ENCODE data around the gene KHNYN. TPM values are rescaled to one million over a fixed set of nuclear protein-coding genes. Genes with fewer than 3 reads are reported as not detected.
"Not testable (repeated sequence)": the region's sequence is repeated elsewhere in the genome, so short reads cannot be mapped to it uniquely, and the experiment has no call there.

Gene KHNYN
- total RNA-seq, 2 experiments from 2014 or later: 59.7 to 71.5 TPM

DNA sequence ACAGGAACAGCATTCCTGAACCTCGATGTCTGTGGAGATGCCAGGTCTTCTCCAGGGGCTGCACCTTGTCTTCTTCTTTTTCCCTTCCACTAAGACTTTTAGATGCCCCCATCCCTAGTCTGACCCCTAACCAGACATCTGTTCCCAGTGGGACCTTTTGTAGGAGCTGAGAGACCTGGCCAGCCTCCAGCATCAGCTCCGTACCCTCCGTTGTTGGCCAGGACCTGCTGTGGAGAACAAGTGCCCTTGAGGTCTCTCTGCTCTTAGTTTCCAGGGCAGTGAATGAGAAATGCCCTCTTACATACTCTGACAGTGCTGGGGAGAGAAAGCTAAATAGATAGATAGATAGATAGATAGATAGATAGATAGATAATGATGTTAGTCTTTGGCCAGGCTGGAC is 29.6 kb downstream of the KHNYN start:
- DNase-seq: no peak
- peaks cover 14% of the 10 kb centered on the region for H3K4me1 Mint-ChIP-seq
- no peaks in the 10 kb centered on the region for H3K9me3 Mint-ChIP-seq
- no peak overlapping the region for H3K4me3 Mint-ChIP-seq
- CTCF ChIA-PET: interaction anchor here (0.9 to 1.5 kb wide), 2 partner anchors 28 to 126 kb away, joined by 3 to 4 read pairs; no protein-coding TSS in a partner anchor
- POLR2A ChIA-PET: no interaction called here
- H3K27ac Mint-ChIP-seq: no peak overlapping the region
- H3K27me3 Mint-ChIP-seq: no peaks in the 10 kb centered on the region
- H3K36me3 Mint-ChIP-seq (ENCODE audit: low read depth): peaks cover 5% of the 10 kb centered on the region

DNA sequence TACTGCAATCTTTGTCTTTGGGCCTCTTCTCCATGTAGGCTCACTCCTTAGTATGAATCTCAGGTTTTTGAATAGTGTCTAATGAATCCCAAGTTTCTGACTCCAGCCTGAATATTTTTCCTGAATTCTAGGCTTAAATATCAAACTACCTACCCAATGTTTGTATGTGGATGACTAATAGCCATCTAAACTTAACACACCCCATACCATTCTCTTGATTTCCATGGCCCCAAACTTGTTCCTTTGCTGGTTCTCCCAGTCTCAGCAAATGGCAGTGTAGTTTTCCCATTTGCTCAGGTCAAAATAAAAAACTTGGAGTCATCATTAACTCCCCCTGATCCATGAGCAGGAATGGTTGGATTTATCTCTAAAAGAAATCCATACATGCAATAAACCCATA is 31.6 kb downstream of the KHNYN start:
- peaks cover 23% of the 10 kb centered on the region for H3K4me1 Mint-ChIP-seq
- ChIA-PET POLR2A (no interaction called here), CTCF (interaction anchor here (0.6 to 1.4 kb wide), 2 partner anchors 73 to 457 kb away, joined by 3 read pairs; no protein-coding TSS in a partner anchor)
- H3K36me3 Mint-ChIP-seq (ENCODE audit: low read depth): peaks cover 6% of the 10 kb centered on the region
- no peak for DNase-seq
- H3K27me3 Mint-ChIP-seq: no peaks in the 10 kb centered on the region
- H3K4me3 Mint-ChIP-seq: no peak overlapping the region
- H3K9me3 Mint-ChIP-seq: peaks cover 3% of the 10 kb centered on the region
- H3K27ac Mint-ChIP-seq: no peak overlapping the region

DNA sequence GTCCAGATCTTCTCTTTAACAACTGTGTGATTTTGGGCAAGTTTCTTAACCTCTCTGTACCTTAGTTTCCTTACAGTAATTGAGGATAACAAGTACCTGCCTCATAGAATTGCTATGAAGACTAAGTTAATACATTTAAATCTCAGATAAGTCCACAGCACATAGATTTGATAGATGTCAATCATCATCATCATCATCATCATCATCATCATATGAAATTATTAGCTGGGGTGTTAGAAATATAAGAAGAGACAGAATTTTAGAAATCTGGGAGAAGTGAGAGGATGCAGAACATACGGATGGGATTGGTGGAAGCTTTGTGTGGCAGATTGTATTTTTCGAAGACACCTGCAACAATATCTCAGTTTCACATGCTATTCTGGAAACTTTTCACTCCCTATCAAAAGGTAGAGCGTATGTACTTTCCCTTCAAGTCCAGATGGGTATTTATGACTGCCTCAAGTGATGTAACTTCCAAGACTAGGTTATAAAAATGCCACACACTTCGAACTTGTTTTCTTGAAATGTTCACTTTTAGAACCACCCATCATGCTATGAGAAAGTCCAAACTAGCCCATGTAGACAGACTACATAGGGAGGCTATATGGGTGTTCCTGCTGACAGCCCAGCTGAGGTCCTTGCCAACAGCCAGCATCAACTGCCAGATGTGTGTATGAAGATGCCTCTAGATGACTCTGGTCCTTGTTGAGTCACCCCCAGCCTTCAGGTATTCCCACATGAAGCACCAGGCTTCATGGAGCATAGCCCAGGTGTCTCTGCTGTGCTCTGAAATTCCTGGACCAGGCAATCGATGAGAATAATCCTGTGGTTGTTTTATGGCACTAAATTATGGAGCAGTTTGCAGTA is 33.5 kb downstream of the KHNYN start:
- no peak overlapping the region for H3K27ac Mint-ChIP-seq
- POLR2A ChIA-PET: no interaction called here

DNA sequence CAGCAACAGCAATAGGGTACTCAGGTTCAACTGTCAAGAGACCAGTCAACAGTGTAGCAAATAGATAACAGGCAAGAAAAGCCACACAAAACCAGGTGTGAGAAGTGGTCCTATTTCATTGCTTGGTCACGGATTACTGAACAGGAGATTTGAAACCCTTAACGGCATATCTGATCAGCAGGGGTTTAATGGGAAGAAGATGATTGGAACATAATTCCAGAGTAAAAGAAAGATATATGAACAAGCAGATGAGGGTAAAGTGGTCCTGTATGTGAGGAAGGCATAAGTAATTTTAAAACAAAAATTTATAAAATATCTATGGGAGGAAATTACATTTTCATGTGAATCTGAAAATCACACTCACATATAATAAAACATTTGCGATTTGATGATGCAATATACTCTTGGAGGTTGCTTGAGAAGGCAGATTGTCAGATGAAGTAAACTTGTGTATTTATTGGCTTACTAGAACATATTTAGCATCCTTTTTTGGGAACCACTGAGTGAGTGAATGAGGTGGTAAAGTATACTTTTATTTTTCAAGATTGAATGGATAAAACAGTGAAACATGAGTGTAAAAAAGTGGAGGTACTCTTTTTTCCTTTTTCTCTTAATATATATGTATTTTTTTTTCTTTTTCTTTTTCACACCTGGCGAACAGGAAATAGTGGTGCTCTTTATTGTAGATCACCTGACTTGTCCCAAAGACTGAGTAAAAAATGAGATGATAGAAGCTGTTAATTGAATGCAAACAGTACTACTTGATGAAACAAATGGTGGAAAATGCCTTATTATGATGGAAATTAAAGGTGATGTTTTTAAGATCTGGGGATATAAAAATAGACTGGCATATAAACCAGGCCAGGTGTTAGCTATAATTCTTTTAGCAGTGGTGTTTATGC is 34.4 kb downstream of the KHNYN start:
- no peak overlapping the region for H3K4me3 Mint-ChIP-seq
- DNase-seq: no peak
- H3K27ac Mint-ChIP-seq: no peak overlapping the region
- peaks cover 6% of the 10 kb centered on the region for H3K36me3 Mint-ChIP-seq (ENCODE audit: low read depth)
- no peaks in the 10 kb centered on the region for H3K27me3 Mint-ChIP-seq
- ChIA-PET CTCF (interaction anchor here (0.5 kb wide), 1 partner anchor 1341 kb away, joined by 3 read pairs; no protein-coding TSS in a partner anchor), POLR2A (no interaction called here)
- H3K9me3 Mint-ChIP-seq: peaks cover 3% of the 10 kb centered on the region
- H3K4me1 Mint-ChIP-seq: peaks cover 23% of the 10 kb centered on the region

More for the DNA sequence above, 33.5 kb downstream of the KHNYN start:
- DNase-seq: no peak
- peaks cover 23% of the 10 kb centered on the region for H3K4me1 Mint-ChIP-seq
- H3K4me3 Mint-ChIP-seq: no peak overlapping the region
- H3K9me3 Mint-ChIP-seq: peaks cover 3% of the 10 kb centered on the region
- H3K27me3 Mint-ChIP-seq: no peaks in the 10 kb centered on the region
- peaks cover 6% of the 10 kb centered on the region for H3K36me3 Mint-ChIP-seq (ENCODE audit: low read depth)
- CTCF ChIA-PET: no interaction called here

DNA sequence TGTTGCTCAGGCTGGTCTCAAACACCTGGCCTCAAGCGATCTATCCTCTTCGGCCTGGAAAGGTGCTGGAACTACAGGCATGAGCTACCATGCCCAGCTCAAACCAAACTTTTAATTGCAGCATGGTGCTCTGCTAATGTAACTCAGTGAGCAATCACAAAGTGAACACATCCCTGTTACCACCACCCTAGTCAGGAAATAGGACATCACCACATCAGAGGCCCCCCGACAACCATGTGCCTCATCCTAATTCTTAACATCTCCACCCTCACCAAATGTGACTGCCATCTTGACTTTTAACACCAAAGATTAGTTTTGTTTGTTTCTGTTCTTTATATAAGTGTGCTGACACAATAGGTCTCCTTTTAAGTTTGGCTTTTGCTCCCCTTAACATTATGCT is 35.6 kb downstream of the KHNYN start:
- Mint-ChIP-seq H3K27me3 (no peaks in the 10 kb centered on the region), H3K4me1 (peaks cover 23% of the 10 kb centered on the region), H3K36me3 (ENCODE audit: low read depth) (peaks cover 6% of the 10 kb centered on the region), H3K4me3 (no peak overlapping the region), H3K9me3 (peaks cover 3% of the 10 kb centered on the region), H3K27ac (no peak overlapping the region)
- ChIA-PET CTCF (no interaction called here), POLR2A (no interaction called here)
- DNase-seq: peak; percentile 29

DNA sequence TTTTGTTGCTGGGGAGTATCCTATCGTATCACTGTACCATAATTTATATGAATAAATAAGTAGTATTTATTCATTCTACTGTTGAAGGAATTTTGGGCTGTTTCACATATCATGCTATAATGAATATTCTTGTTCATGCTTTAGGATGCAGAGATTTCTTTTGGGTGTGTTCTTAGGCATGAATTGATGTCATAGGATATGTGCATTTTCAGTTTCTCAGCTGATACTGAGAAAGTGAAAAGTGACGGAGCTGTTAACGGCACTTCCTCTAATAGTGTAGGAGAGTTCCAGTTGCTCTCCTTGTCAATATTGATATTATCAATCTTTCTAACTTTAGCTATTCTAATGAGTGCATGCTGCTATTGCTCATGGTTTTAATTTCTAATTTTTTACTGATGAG is 36.1 kb downstream of the KHNYN start:
- ChIA-PET CTCF (no interaction called here), POLR2A (no interaction called here)
- peaks cover 3% of the 10 kb centered on the region for H3K9me3 Mint-ChIP-seq
- no peak for DNase-seq
- peaks cover 6% of the 10 kb centered on the region for H3K36me3 Mint-ChIP-seq (ENCODE audit: low read depth)
- H3K27me3 Mint-ChIP-seq: no peaks in the 10 kb centered on the region
- H3K4me3 Mint-ChIP-seq: no peak overlapping the region
- H3K4me1 Mint-ChIP-seq: peaks cover 23% of the 10 kb centered on the region
- H3K27ac Mint-ChIP-seq: no peak overlapping the region

DNA sequence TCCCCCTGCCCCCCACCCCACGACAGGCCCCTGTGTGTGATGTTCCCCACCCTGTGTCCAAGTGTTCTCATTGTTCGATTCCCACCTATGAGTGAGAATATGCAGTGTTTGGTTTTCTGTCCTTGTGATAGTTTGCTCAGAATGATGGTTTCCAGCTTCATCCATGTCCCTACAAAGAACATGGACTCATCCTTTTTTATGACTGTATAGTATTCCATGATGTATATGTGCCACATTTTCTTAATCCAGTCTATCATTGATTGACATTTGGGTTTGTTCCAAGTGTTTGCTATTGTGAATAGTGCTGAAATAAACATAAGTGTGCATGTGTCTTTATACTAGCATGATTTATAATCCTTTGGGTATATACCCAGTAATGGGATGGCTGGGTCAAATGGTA is 40.7 kb downstream of the KHNYN start:
- DNase-seq; CTCF ChIA-PET; H3K9me3 Mint-ChIP-seq; H3K4me1 Mint-ChIP-seq; H3K27me3 Mint-ChIP-seq; H3K4me3 Mint-ChIP-seq; H3K36me3 Mint-ChIP-seq (ENCODE audit: low read depth); POLR2A ChIA-PET; H3K27ac Mint-ChIP-seq: not testable (repeated sequence)

DNA sequence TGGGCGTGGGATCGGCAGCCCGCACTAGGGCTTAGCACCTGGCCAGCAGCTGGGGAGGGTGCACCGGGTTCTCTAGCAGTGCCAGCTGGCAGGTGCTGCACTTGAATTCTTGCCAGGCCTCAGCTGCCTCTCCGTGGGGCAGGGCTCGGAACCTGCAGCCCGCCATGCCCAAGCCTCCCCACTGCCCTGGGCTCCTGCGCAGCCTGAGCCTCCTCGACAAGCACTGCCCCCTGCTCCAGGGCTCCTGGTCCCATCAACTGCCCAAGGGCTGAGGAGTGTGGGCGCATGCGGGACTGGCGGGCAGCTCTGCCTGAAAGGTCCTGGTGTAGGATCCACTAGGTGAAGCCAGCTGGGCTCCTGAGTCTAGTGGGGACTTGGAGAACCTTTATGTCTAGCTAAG is 43.5 kb downstream of the KHNYN start:
- POLR2A ChIA-PET: no interaction called here
- CTCF ChIA-PET: no interaction called here

DNA sequence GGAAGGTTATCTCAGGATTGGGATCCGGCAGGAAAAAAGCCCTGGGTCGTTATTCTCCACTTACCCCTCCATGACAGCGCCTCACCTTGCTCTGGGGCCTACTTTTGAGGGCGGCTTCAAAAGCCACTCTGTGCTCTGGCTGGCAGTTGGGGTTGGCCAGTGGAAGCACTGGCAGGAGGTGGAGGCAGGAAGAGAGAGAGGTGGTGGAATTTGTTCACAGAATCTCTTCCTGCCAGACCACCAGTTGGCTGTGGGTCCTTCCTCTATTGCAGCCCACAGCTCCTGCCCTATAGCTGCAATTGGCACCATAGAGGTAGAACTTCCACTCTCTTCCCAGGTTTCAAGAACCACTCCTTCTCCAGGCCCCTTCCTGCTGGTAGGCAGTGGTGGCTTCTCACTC is 45.5 kb downstream of the KHNYN start:
- no peak overlapping the region for H3K4me3 Mint-ChIP-seq
- ChIA-PET POLR2A (no interaction called here), CTCF (no interaction called here)
- DNase-seq: no peak
- no peaks in the 10 kb centered on the region for H3K4me1 Mint-ChIP-seq
- peaks cover 5% of the 10 kb centered on the region for H3K9me3 Mint-ChIP-seq
- no peaks in the 10 kb centered on the region for H3K27me3 Mint-ChIP-seq
- H3K36me3 Mint-ChIP-seq (ENCODE audit: low read depth): peaks cover 2% of the 10 kb centered on the region
- no peak overlapping the region for H3K27ac Mint-ChIP-seq

More for the DNA sequence above, 43.5 kb downstream of the KHNYN start:
- H3K4me1 Mint-ChIP-seq: no peaks in the 10 kb centered on the region
- H3K27ac Mint-ChIP-seq: no peak overlapping the region
- peaks cover 3% of the 10 kb centered on the region for H3K9me3 Mint-ChIP-seq
- no peaks in the 10 kb centered on the region for H3K27me3 Mint-ChIP-seq
- H3K4me3 Mint-ChIP-seq: no peak overlapping the region
- H3K36me3 Mint-ChIP-seq (ENCODE audit: low read depth): no peaks in the 10 kb centered on the region
- DNase-seq: no peak

DNA sequence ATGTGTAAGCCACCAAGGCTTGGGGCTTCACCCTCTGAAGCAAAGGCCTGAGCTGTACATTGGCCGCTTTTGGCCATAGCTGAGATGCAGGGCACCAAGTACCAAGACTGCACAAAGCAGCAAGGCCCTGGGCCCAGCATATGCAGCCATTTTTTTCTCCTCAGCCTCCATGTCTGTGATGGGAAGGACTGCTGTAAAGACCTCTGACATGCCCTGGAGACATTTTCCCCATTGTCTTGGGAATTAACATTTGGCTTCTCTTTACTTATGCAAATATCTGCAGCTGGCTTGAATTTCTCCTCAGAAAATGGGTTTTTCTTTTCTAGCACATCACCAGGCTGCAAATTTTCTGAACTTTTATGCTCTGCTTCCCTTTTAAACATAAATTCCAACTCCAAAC is 50.2 kb downstream of the KHNYN start:
- POLR2A ChIA-PET; DNase-seq; H3K9me3 Mint-ChIP-seq; H3K4me3 Mint-ChIP-seq; H3K36me3 Mint-ChIP-seq (ENCODE audit: low read depth); CTCF ChIA-PET; H3K27ac Mint-ChIP-seq; H3K27me3 Mint-ChIP-seq: not testable (repeated sequence)
- H3K4me1 Mint-ChIP-seq: peaks cover 22% of the 10 kb centered on the region

DNA sequence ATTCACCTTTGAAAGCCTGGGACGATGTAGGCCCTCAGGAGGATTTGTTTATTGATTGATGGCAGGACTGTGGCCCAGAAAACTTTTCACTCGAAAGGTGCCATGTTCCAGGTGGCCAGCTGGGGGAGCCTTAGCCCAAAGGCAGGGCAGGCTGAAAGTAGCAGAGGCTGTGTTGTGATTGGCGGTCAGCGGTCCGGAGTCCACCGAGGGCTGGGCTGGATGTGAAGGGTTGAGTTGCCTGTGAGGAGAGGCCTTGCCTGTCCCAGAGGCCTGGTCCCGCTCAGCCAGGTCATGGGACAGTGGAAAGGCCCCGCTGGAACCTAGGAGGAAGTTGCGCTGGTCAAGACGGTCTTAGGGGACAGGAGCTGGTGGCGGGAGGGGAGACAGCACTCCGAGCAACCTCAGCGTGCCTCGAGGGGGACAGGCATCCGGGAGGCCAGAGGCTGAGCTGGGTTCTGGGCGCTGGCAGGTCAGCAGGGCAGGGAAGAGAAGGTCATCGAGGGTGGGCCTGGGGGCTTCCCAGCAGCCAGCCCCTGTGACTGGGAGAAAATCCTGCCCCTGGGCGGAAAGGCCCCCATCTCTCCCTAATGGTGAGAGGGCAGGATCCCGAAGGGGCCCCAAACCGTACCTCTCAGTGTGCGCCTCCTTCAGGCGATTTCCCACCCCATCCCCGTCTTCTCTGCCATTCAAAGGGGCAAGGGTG is 52.0 kb downstream of the KHNYN start:
- peak overlapping the region; percentile 69 for H3K27ac Mint-ChIP-seq
- POLR2A ChIA-PET: no interaction called here
- peak overlapping the region; percentile 37 for H3K4me3 Mint-ChIP-seq

DNA sequence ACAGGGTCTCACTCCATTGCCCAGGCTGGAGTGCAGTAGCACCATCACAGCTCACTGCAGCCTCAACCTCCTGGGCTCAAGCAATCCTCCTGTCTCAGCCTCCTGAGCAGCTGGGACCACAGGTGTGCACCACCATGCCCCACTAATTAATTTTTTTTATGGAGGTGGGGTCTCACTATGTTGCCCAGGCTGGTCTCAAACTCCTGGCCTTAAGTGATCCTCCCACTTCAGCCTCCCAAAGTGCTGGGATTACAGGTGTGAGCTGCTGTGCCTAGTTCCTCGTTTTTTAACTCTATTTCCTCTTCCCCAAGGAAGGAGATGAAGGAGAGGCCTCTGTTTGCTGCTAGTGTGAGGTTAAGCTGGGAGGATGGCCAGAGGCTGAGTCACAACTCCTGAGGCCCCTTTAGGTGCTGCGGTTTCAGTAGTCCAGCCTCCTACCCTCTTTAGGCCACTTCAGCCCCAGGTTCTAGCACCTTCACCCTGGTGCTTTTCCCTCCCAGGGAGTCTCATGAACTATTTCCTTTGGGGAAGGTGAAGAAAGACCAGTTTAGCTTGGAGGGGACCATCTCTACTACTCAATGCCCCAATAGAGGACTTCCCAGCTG is 53.0 kb downstream of the KHNYN start:
- H3K4me1 Mint-ChIP-seq: peaks cover 22% of the 10 kb centered on the region
- H3K27ac Mint-ChIP-seq; POLR2A ChIA-PET; H3K4me3 Mint-ChIP-seq; H3K9me3 Mint-ChIP-seq; H3K36me3 Mint-ChIP-seq (ENCODE audit: low read depth); DNase-seq; H3K27me3 Mint-ChIP-seq: not testable (repeated sequence)
- CTCF ChIA-PET: interaction anchor here (1.6 to 1.8 kb wide), 2 partner anchors 151 to 152 kb away, joined by 3 to 4 read pairs; partner anchors contain the start of gene GZMB

More for the DNA sequence above, 52.0 kb downstream of the KHNYN start:
- CTCF ChIA-PET: interaction anchor here (0.5 to 1.7 kb wide), 5 partner anchors 24 to 211 kb away, joined by 3 to 4 read pairs (median 3); partner anchors contain the start of gene GZMB
- Mint-ChIP-seq H3K27me3 (no peaks in the 10 kb centered on the region), H3K36me3 (ENCODE audit: low read depth) (peaks cover 2% of the 10 kb centered on the region), H3K9me3 (peaks cover 2% of the 10 kb centered on the region), H3K4me1 (peaks cover 22% of the 10 kb centered on the region)
- DNase-seq: peak; percentile 52
